ENCODE results near the gene CTDSP2.
"Not testable (repeated sequence)": the region's sequence is repeated elsewhere in the genome, so short reads cannot be mapped to it uniquely, and the experiment has no call there.

Gene CTDSP2

GRCh38 chr12:57832966-57833365 lies 13.6 kb downstream of the CTDSP2 start:
- DNase-seq = peak; percentile 49

DNA sequence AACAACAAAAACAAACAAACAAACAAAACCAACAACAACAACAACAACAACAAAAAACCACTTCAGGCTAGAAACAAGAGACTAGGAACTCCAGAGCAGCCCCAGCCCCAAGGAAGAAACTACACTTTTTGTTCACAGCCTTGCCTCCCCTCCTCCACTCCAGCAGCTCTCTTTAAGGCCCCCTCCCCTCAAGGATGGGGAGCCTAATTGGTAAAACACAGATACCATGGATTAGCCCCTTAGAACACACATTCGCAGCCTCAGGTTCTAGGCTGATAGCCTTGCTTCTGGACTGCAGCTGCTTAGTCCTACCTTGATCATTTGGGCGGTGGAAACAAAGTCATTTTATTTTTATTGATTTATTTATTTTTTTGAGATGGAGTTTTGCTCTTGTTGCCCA lies 16.1 kb downstream of the CTDSP2 start:
- no peak for DNase-seq

GRCh38 chr12:57829025-57829777 lies 17.3 kb downstream of the CTDSP2 start:
- no peak for DNase-seq

- no peak for DNase-seq
Measured at GRCh38 chr12:57826966-57827365, 19.6 kb downstream of the CTDSP2 start.

DNA sequence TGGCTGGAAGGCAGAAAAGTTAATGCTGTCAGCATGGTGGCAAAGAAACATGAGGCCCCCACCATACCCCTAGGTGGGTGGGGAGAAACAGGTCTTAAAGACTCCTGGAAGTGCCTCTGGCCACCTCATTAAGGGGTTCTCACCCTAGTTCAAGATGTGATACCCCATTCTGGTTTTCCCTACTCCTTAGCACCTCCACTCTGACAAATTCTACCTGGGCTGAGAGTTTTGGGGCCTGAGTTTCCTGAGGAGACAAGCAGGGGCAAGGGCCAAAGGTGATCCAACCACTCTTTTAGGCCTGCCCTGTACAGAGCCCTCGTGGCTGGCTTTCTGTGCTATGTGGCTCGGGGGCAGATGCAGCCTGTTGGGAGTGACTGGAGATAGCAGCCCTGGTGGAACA lies 20.1 kb downstream of the CTDSP2 start:
- no peak for DNase-seq

DNA sequence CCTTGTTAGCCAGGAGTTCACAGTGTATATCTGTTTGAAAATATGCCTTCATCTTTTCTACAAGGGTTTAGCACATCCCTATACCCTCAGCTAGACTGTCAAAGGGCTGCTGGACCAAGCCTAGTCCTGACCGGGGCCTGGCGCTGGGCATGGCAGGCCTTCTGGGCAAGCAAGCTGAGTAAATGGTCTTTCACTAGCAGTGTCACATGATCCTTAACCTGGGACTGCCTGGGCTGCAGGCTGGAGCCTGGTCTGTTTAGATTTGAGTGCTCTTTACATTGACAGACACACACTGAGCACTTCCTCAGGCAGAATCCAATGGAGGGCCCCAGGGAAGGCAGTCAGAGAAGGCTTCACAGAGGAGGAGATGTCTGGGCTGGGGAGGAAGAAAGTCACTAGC lies 21.1 kb downstream of the CTDSP2 start:
- DNase-seq = no peak

DNA sequence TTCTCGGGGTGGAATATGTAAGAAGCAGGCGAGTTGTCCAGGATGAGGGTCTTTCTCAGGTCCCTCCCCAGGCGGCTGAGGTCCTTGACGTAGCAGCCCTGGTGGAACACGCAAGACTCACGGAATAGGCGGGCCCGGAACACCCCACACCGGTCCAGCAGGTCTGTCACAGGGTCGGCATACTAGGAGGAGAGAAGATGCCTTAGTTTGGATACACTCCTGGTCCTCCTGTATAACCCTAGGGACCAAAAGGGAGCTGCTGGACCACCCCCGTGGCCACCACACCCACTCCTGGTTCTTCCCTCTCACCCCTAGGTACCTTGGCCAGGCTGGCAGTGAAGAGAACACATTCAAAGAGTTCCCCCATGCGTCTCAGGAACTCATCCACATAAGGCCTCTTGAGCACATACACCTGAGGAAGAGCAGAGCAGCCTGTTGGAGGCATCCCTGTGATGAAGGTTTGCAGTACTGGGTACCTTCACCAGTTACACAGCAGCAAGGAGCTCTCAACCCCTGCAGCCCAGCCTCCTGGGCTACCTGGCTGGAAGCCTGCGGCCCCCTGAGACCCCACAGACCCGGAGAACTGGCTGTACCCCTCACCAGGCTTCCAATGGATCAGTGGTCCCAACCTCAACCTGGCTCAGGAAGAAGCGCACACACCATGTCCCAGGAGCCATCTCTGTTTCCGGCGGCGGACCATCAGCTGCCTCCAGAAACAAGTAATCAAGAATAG lies 22.5 kb downstream of the CTDSP2 start:
- no peak for DNase-seq

GRCh38 chr12:57823131-57823907 lies 23.2 kb downstream of the CTDSP2 start:
- no peak for DNase-seq

DNA sequence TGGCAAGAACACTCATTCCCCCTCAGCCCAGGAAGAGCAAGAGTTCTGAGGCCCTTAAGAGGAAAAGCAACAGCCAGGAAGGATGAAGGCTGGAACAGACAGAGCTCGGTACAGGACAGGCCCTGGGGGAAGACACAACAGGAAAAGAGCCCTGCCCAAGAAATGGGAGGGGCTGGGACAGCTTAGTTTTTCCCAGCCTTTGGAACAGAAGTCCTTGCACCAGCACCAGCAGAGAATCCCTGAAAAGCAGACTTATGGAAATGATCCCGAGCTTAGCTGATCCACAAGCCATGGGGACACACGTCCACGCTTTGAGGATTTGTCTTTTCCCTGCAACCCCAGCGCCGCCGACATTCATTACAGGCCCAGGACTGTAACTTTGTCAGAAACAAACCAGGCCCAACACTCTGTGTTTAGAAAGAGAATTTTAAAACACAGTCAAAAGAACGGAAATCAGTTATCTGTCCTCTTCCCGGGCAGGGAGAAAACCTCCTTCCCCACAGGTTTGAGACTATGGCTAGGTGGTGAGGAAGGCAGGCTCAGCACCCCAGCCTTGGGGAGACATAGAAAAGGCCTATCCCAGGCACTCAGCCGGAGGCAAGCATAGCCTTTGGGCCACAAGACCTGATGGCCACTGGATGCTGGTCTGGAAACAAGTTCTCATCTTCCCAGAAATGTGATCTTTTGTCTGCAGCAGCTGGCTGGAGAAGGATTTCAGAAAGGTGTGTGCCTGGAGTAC lies 24.0 kb downstream of the CTDSP2 start:
- no peak for DNase-seq

DNA sequence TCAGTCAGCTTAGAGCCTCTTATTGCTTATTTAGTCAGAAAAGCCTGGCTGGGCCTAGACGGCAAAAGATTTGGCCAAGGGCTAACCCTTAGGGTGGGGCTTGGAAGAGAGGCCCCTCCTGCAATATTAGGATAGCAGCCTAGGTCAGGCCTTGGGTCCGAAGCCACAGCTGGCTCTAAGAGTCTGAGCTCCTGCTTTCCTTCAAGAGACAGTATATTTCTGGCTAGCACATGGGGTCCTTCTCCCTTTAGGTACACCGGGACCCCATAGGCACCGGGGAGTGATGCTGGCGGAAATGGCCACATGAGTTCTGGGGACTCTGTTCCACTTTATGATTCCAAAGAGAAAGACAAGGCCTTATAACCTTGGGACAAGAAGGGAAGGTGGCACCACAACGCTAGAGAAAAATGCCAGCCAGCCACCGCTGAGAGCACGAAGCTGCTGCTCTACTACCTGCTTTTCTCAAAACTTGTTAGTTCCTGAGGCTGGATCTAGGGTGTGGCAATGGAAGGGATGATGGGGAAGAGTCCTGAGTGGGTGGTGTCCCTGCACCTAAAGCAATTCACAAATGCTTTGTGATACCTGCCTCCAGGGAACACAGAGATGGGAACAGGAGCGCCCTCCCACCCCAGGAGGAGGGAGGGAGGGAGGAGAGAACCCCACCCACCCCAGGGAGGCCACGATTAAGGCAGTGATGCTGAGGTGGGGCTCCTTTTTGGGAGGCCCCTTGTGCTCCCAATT lies 24.9 kb downstream of the CTDSP2 start:
- no peak for DNase-seq

- DNase-seq = not testable (repeated sequence)
Measured at GRCh38 chr12:57821015-57821414, 25.5 kb downstream of the CTDSP2 start.

DNA sequence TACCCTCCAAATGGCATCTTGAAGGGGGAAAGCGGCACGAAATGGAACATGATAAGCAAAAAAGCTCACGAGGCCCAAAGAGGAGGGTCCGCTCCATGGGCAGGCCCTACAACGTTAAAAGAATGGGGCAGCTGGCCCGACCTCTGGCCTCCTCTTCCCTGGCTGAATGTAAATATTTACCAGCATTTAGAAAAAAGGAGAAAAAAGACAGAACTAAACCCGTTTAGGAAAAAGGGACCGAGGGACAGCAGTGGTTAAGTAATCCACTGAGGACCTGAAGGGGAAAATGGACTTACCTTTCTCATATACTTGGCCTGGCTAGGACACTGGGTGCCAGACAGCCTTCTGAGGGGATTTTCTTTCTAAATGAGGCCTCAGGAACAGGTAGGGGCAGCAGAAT lies 26.4 kb downstream of the CTDSP2 start:
- not testable (repeated sequence) for DNase-seq

DNA sequence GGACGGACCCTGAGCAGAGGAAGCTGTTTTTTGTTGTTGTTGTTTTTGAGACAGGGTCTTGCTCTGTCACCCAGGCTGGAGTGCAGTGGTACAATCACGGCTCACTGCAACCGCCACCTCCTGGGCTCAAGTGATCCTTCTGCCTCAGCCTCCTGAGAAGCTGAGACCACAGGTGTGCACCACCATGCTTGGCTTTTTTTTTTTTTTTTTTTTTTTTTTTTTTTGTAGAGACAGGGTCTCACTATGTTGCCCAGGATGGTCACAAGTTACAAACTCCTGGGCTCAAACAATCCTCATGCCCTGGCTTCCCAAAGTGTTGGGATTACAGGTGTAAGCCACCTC lies 28.6 kb downstream of the CTDSP2 start:
- not testable (repeated sequence) for DNase-seq

- no peak for DNase-seq
Measured at GRCh38 chr12:57817261-57817989, 29.1 kb downstream of the CTDSP2 start.

DNA sequence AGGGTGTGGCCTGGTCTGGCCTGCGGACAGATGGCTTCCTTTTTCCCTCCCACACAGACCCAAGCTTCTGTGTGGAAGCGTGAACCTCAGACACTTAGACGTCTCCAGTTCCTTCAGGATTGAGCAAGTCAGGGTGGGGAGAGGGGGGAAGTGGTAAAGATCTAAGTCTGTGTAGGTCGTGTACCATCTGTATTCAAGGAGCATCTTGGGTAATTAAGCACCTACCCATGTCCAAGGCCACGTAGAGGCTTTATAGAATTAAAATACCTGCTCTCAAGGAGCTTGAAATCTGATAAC lies 29.7 kb downstream of the CTDSP2 start:
- no peak for DNase-seq

DNA sequence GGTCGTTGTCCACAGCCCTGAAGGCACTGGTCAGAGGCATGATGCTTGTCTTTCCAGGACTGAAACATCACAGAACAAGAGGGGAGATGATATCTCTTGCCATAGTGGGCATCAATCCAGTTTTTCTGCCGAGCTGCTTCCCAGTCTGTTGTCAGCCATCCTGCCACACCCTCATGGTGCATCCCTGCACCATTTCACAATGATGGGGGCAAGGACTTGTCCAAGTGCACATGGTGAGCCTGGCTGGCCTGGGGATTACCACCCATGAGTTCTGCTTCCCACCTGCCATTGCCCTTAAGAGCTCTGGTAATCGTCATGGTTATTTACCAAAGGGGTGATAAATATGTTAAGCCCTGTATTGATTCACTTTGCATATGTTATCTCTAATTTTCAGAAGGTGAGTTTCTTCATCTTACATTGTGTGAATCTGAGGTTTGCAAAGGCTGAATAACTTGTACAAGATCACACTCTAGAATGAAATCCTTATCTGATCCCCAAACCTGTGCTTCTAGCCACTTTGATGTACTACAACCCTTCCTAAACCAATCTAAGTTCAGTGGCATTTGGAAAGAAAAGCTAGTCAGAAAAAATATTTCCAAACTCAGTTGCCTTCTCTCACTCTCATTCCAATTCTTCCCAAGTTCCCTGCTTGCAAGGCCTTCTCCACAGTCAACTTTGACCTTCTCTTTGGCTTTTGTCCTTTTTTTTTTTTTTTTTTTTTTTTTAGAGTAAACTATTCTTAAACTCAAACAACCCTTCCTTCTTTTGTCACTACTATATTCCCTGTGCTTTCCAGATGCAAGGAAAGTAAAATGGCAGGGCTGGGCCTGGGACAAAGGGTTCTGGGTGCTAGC lies 30.3 kb downstream of the CTDSP2 start:
- no peak for DNase-seq

DNA sequence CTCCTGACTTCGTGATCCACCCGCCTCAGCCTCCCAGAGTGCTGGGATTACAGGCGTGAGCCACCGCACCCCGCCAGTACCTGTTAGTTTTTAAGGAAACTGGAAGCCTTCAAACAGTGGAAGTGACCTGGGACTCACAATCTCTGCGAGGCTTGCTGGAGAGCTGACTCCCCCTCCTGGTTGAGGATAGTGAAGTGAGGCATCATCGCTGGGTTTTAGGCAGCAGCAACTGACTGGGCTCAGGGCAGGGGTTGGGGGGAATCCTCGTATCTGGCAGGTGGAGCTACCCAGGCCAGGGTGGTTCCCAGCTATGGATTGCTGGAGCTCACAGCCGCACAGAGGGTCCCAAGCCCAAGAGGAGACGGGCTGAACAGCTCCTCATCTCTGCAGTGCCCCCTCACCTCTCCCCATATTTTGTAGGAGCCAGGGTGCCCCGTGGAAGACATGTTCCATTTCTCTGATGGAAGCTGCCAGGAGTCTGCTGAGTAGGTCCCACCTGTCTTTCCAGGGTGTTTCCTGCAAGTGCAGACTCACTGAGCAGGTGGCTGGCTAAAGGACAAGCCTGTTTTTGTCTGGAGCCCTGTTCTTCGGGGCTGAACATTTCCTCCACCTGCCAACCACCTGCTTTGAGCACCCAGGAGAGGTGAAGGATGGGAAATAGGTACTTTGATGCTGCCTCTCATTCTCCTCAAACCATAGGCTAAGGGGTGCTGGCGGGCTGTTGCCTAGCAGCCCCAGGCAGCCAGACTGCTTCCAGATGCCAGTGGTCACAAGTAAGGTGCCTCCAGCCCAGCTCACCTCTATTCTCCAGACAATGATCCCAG lies 31.1 kb downstream of the CTDSP2 start:
- DNase-seq = no peak

- DNase-seq = no peak
Measured at GRCh38 chr12:57813971-57814772, 32.4 kb downstream of the CTDSP2 start.

Data from HCEC 1CT (cell line).